Stimulated activated CD8-positive, alpha-beta memory T cell treated with anti-CD3 and anti-CD28 coated beads, Interleukin-15, amount 100 ng/mL, for 4 hours (primary cell): Measurements from ENCODE around the gene CD6.
"Not testable (repeated sequence)": the region's sequence is repeated elsewhere in the genome, so short reads cannot be mapped to it uniquely, and the experiment has no call there.

ENCODE experiments used
- DNase-seq, 2 donors: peaks; one replicate each; pipeline ENCODE4 v3.0.0-alpha.2; 2020; ENCODE audit warnings: low read depth in 2 of 2

Gene CD6

GRCh38 chr11:61056571-61056970, 85.1 kb downstream of the CD6 start:
- DNase-seq = no peak

DNA sequence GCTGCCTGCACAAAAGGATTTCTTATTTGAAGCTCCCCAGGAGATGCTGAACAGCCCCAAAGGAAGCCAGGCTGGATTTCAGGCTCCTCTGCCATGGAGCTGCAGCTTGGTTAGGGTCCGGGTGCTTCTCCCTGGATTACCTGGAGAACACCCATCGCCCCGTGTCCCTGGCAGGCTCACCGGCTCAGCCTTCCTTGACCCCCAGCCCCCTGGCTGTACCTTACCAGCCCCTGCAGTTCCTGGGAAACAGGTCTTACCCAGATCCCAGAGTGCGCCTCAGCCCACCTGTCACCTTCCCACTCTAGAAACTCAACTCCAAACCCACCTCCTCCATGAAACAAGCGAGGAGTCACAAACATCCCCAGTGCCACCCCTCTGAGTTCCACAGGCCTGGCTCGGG, 85.5 kb downstream of the CD6 start:
- no peak for DNase-seq

- no peak for DNase-seq
Observed at GRCh38 chr11:61057615-61058014, 86.1 kb downstream of the CD6 start.

GRCh38 chr11:61058583-61059259, 87.2 kb downstream of the CD6 start:
- no peak for DNase-seq

DNA sequence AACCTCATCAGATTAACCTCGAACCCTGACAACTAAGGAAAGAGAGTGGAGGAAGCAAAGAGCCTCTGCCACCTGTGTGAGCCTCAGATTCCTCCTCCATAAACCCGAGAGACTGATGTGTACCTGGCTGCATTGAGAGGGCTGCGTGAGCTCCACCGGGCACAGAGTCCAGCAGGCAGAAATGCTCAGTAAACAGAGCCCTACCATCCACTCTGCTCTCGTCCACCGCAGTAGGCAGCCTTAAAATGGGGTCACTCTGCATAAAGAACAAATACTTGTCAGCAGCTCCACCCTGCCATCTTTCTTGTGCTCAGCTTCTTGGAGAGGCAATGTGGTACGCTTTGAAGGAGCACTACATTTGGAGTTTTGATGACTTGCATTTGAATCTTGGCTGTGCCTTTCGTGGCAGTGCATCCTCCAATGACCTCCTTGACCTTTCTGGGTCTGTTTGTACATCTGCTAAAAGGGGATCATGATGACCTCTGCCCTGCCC, 87.8 kb downstream of the CD6 start:
- no peak for DNase-seq

DNA sequence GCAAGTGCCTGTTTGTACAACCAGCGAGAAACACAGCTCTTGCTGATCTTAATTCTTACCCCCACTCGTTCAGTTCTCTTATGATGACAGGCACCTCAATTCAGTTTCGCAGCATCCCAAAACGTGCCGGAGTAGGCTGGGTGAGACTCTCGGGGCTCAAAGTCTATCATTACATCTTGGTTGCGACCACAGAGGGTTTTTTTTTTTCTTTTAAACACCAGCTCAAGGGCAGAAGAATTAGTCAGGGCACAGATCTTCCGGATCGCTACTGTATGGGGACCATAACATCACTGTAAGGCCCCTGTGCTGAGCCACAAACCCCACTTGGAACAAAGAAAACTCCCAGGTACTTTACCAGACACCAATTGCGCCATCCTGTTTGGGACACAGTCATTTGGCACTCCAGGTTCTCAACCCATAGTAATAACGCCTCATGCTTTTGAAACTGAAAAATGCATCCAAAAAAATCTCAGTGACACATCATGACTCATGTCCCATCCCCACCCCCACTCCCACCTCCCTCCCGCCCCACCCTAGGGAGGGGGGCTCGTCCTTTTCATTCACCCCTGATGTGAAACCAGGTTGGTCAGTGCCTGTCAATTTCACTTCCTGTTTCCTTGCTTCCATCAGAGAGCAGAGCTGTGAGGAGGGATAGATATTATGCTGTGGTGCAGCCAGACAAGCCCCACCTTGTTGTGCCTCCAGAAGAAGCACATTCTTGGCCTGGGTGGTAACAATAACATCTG, 89.8 kb downstream of the CD6 start:
- peak; percentile 49 to 68 for DNase-seq

DNA sequence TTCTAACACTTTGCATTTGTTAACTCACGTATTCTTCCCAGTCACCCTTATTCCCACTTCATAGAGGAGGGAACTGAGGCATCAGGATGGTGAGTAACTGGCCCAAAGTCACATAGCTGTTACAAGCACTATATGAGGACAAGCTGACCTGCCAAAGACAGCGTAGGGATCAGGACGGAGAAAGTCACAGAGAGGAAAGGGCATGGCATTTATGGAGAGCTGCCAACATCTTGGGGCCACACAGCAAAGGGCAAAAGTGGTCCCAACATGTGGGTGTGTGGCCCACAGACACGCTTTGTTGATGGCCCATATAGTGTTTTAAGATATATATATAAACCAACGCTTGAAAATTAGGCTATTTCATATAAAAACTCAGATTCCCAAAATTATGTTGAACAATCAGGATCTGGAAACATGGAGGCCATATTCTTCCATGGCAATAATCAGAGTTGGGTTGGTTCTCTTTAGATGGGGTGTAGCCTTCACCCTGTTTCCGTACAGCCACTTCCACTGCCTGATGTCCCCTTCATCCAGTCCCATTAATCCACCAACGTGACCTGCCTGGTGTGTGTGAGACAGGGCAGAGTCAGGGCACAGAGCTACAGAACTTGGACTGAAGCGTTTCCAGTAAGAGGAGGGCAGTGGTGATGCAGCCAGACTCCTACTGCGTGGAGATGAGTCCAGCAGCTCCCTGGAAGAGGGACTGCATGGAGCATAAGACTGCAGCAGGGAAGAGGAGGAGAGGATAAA, 90.9 kb downstream of the CD6 start:
- no peak for DNase-seq

DNA sequence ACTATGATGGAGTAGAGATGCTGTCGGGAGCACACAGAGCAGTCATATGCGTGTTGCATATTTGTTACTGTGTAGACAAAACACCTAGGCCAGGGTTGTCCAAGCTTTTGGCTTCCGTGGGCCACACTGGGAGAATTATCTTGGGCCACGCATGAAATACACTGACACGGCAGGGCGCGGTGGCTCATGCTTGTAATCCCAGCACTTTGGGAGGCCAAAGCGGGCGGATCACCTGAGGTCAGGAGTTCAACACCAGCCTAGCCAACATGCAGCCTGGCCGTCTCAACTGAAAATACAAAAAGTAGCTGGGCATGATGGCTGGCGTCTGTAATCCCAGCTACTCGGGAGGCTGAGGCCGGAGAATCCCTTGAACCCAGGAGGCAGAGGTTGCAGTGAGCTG, 93.8 kb downstream of the CD6 start:
- DNase-seq = not testable (repeated sequence)

DNA sequence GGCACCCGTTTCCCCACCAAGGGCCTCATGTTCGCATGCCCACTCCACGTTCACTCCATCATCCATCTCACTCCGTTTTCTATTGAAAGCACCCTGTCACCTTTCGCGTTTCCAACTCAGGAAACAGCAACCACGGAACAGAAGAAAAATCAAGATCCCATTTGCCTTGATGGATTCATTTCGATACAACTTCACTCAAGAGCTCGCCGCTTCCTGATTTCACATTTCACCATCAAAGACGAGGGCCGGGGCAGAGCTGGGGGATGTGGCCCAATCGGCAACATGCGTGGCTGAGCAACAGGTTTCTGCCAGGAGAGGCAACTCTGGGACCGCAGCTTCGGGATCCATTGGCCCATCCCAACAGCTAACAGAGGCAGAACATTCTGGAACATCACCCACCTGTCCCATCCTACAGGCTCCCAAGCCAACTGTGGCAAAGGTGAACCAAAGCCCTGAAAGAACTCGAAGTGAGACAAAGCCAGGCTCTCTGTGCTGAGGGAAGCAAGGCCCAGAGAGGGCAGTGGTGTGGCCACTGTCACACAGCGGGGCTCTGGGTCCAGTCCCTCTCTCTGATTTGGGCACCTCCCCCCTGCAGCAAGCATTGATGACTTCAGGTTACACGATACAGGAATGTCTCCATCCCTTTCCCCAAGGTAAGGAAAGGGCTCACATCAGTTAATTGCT, 94.6 kb downstream of the CD6 start:
- no peak for DNase-seq

DNA sequence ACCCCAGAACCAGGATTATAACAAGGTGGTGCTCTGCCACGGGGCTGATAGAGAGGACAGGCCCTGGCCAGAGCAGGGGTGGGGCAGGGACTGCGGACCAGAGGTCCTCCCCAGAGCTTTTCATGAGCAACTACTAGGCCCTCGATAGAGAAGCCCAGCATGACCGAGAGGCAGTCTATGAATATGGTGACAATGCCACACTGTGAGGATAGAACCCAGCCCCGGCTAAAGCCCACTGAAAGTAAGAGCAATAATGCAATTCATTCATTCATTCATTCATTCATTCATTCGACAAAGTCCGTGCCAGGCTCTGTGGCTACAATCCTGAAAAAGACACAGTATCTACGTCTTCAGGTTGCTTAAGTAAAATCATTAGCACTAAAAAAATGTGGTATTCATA, 95.2 kb downstream of the CD6 start:
- no peak for DNase-seq

- no peak for DNase-seq
Observed at GRCh38 chr11:61067782-61068446, 96.4 kb downstream of the CD6 start.

- DNase-seq = no peak
Observed at GRCh38 chr11:61068581-61068980, 97.1 kb downstream of the CD6 start.

DNA sequence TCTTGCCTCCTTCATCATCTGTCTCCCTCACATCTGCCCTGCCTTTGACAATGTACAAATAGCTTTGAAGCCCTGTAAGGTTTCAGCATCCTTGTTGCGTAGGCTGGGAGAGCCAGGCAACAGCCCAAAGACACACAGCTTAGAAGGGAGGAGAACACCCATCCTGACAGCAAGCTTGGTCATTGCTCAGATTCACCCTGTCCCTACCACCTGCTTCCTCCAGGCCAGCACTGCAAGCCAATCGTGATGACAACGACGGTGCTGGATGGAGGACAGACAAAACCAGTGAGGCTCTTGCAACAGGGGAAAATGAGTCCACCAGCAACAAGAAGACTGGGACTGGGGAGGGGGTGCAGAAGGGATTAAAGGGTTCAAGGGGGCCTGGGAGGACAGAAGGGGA, 97.9 kb downstream of the CD6 start:
- no peak for DNase-seq
